K562 (cell line): ENCODE measurements around the gene PPP6R3. TPM values are rescaled to one million over a fixed set of nuclear protein-coding genes. Genes with fewer than 3 reads are reported as not detected.
A peak's percentile ranks its signal among the peaks of the same experiment; 100 is the strongest.

Experiments
- ATAC-seq: fragments of 200-7000 bp; cut with Tn5 transposase; 3 replicates; pipeline ENCODE4 v1.9.1; 2020; ENCODE audit warnings: moderate library complexity
- BruUV-seq: library from RNA; stranded (reverse); fragments of 400-500 nt; replicated peaks from 2 replicates; lab custom pipeline; 2021; lab: Mats Ljungman, UMichigan
- CTCF ChIA-PET: fragments of 300-600 bp; formaldehyde crosslinking; extraction: SDS; loops from one replicate; lab custom pipeline; 2021; ENCODE audit warnings: low intra/inter-chr PET ratio; lab: Yijun Ruan, JAX
- POLR2A ChIA-PET: fragments of 300-600, 350-650 bp; sonication (Branson Sonifier 250); formaldehyde crosslinking; extraction: SDS; loops from one replicate; lab custom pipeline; 2021; ENCODE audit warnings: antibody characterized with exemption, inconsistent platforms; lab: Yijun Ruan, JAX
- DNase-seq, 4 experiments: peaks; one replicate each; pipeline versions ENCODE4 v3.0.0 to v3.0.0-alpha.2; 2011 to 2018; ENCODE audit warnings: low spot score in 3 of 4, mixed read lengths in 3 of 4; ENCODE audit errors: extremely low read depth in 1 of 4
- FAIRE-seq: peaks from 2 replicates; lab custom pipeline; 2011; peaks lifted over from hg19 to GRCh38; lab: Jason Lieb, UNC
- H2AFZ ChIP-seq: 2 replicates; pipeline ENCODE4 v1.6.0; 2011; ENCODE audit warnings: low read depth, low read length, control low read depth, inconsistent platforms
- H3K27ac ChIP-seq: fragments of 200-600 bp; 3 replicates; pipeline ENCODE4 v1.8.0; 2011; ENCODE audit warnings: low read depth, mild to moderate bottlenecking, control low read depth, inconsistent platforms, low read length, moderate library complexity, mixed read lengths; ENCODE audit errors: extremely low read depth
- H3K27me3 ChIP-seq, 2 experiments: fragments of 300-600 bp in 1 of 2; 2 replicates in 1 of 2; 3 replicates in 1 of 2; pipeline versions ENCODE4 v1.6.0 to v1.8.0; 2011; ENCODE audit warnings: inconsistent platforms in 2 of 2, low read length in 2 of 2, mild to moderate bottlenecking in 1 of 2, mixed read lengths in 1 of 2, moderate library complexity in 1 of 2; ENCODE audit not compliant: control insufficient read depth in 2 of 2, insufficient read depth in 2 of 2
- H3K36me3 ChIP-seq: fragments of 300-600 bp; 3 replicates; pipeline ENCODE4 v1.8.0; 2011; ENCODE audit warnings: mild to moderate bottlenecking, low read length, inconsistent platforms; ENCODE audit not compliant: control insufficient read depth, insufficient read depth
- H3K4me1 ChIP-seq, 2 experiments: fragments of 200-600 bp in 1 of 2; replicated peaks in 1 of 2; 2 replicates in 1 of 2; 3 replicates in 1 of 2; pipeline versions ENCODE4 v1.5.1 to v1.8.0; 2011; ENCODE audit warnings: inconsistent platforms in 2 of 2, low read length in 2 of 2, mild to moderate bottlenecking in 1 of 2, mixed read lengths in 1 of 2, moderate library complexity in 1 of 2; ENCODE audit not compliant: control insufficient read depth in 2 of 2, insufficient read depth in 2 of 2
- H3K4me2 ChIP-seq: 2 replicates; pipeline ENCODE4 v1.6.1; 2011; ENCODE audit warnings: low read length, control low read depth, inconsistent platforms, mixed read lengths; ENCODE audit not compliant: insufficient read depth
- H3K4me3 ChIP-seq: fragments of 200-600 bp; sonication (generic), shearing (Covaris generic); 2 replicates; pipeline ENCODE4 v1.5.1; 2016; ENCODE audit warnings: control low read depth, inconsistent platforms
- H3K79me2 ChIP-seq: fragments of 200-600 bp; 3 replicates; pipeline ENCODE4 v1.8.0; 2011; ENCODE audit warnings: low read length, inconsistent platforms; ENCODE audit not compliant: control insufficient read depth, insufficient read depth
- H3K9ac ChIP-seq, 2 experiments: 2 replicates each; pipeline versions ENCODE4 v1.6.0 to v1.6.1; 2011; ENCODE audit warnings: low read depth in 2 of 2, low read length in 2 of 2, control low read depth in 1 of 2, inconsistent platforms in 1 of 2, mild to moderate bottlenecking in 1 of 2, mixed read lengths in 1 of 2; ENCODE audit not compliant: insufficient read depth in 1 of 2
- H3K9me1 ChIP-seq: one replicate; pipeline ENCODE4 v1.6.0; 2011; ENCODE audit warnings: inconsistent platforms, mild to moderate bottlenecking, low read length, moderate library complexity; ENCODE audit not compliant: control insufficient read depth, insufficient read depth
- H3K9me3 ChIP-seq: replicated peaks from 2 replicates; pipeline ENCODE4 v1.5.1; 2011; ENCODE audit warnings: low read depth, low read length, inconsistent platforms; ENCODE audit not compliant: control insufficient read depth, insufficient read depth
- H4K20me1 ChIP-seq: replicated peaks from 2 replicates; pipeline ENCODE4 v1.6.1; 2011; ENCODE audit warnings: low read length, inconsistent platforms, mixed read lengths; ENCODE audit not compliant: control insufficient read depth, insufficient read depth
- CBX5 ChIP-seq: IDR thresholded peaks from 2 replicates; pipeline ENCODE4 v1.6.1; 2014; ENCODE audit warnings: low read depth, borderline replicate concordance
- CREBBP ChIP-seq: IDR thresholded peaks from one replicate; pipeline ENCODE4 v1.6.1; 2012; ENCODE audit warnings: low read depth, mild to moderate bottlenecking, control low read depth, inconsistent platforms, low read length
- ETS2 ChIP-seq: IDR thresholded peaks from 2 replicates; pipeline ENCODE4 v1.6.1; 2016; ENCODE audit warnings: borderline replicate concordance, missing genetic modification characterization, mild to moderate bottlenecking, moderate library complexity, missing compliant biosample characterization; ENCODE audit not compliant: poor library complexity, severe bottlenecking
- FOXJ3 ChIP-seq: sonication (generic); formaldehyde crosslinking; IDR thresholded peaks from 2 replicates; pipeline ENCODE4 v1.4.0; 2020; ENCODE audit warnings: mild to moderate bottlenecking, missing genetic modification reagents
- FOXM1 ChIP-seq, 2 experiments: fragments of 450-650 bp in 1 of 2; sonication (generic) in 1 of 2; formaldehyde crosslinking in 1 of 2; IDR thresholded peaks; 2 replicates each; pipeline versions ENCODE4 v1.6.1 to v1.9.0; 2017 to 2022; ENCODE audit warnings: low read depth in 2 of 2, mild to moderate bottlenecking in 2 of 2, missing genetic modification reagents in 1 of 2, moderate library complexity in 1 of 2
- MAFG ChIP-seq: fragments of 450-650 bp; conservative IDR thresholded peaks from 2 replicates; pipeline ENCODE4 v1.6.1; 2016; ENCODE audit warnings: missing genetic modification characterization, missing compliant biosample characterization
- MAFK ChIP-seq: IDR thresholded peaks from 2 replicates; pipeline ENCODE4 v1.6.1; 2011; ENCODE audit warnings: low read length, improper control_type of control experiment
- NR2C1 ChIP-seq, 2 experiments: fragments of 450-650 bp; IDR thresholded peaks; 2 replicates each; pipeline ENCODE4 v1.6.1; 2017; ENCODE audit warnings: mild to moderate bottlenecking in 2 of 2, antibody characterized with exemption in 1 of 2, inconsistent platforms in 1 of 2, missing compliant biosample characterization in 1 of 2, missing genetic modification characterization in 1 of 2
- WGBS: fragments of 100-300 bp; shearing (Covaris generic); methylation state at CpG from one replicate; pipeline ENCODE4 v1.1.6; 2016; ENCODE audit warnings: low coverage, mixed read lengths; ENCODE audit not compliant: insufficient coverage; ENCODE audit errors: missing lambda C conversion rate; 5-methylcytosine and 5-hydroxymethylcytosine counted together
- in situ Hi-C: fragments of 300-500 bp; cut with MboI; formaldehyde crosslinking; loops from 4 replicates; pipeline ENCODE4 v1.15.0; 2018; ENCODE audit warnings: inconsistent platforms, mixed read lengths
- intact Hi-C: fragments of 100-400 bp; cut with micrococcal nuclease; formaldehyde crosslinking; loops from 2 replicates; pipeline ENCODE4 v1.14.2; 2022
- polyA plus RNA-seq, 8 experiments: library from polyadenylated mRNA; depleted of rRNA in 4 of 8; stranded (reverse) in 5 of 8; unstranded in 3 of 8; fragments of >200 nt; fragmentation: Nextera tagmentation in 2 of 8; fragmentation: Illumina TruSeq in 1 of 8; extraction: Ambion mirVana in 2 of 8; extraction: Trizol in 1 of 8; gene quantifications; 2 replicates each; pipeline versions ENCODE4 v1.2.1 to v1.2.3, GENCODE V29; 2011 to 2014; ENCODE audit warnings: inconsistent platforms in 1 of 8, missing spikeins in 1 of 8
- total RNA-seq, 7 experiments: library from RNA; depleted of rRNA in 6 of 7; stranded (reverse); fragments of >200 nt in 6 of 7; fragmentation: Illumina TruSeq in 2 of 7; extraction: Trizol in 2 of 7; gene quantifications; 2 replicates each; pipeline versions ENCODE4 v1.2.1 to v1.2.3, GENCODE V29; 2011 to 2021; ENCODE audit warnings: low replicate concordance in 1 of 7
- TF ChIP-seq, protein P1 (sequence below): sonication (generic); formaldehyde crosslinking; IDR thresholded peaks from 2 replicates; pipeline ENCODE4 v1.8.0; 2022; ENCODE audit warnings: mild to moderate bottlenecking, missing genetic modification reagents
- TF ChIP-seq, protein P2 (sequence below): sonication (generic); formaldehyde crosslinking; IDR thresholded peaks from 2 replicates; pipeline ENCODE4 v1.8.1; 2022; ENCODE audit warnings: missing genetic modification reagents
- TF ChIP-seq, protein P3 (sequence below): fragments of 450-650 bp; IDR thresholded peaks from 2 replicates; pipeline ENCODE4 v1.6.1; 2017; ENCODE audit warnings: antibody characterized with exemption, mild to moderate bottlenecking

The PPP6R3 gene
- total and polyA plus RNA-seq, 9 of the 15 experiments (the other 6 are each of a cell fraction or from before 2014, with no cell fraction given), result 20.3 to 117 (median 80.6) TPM

DNA sequence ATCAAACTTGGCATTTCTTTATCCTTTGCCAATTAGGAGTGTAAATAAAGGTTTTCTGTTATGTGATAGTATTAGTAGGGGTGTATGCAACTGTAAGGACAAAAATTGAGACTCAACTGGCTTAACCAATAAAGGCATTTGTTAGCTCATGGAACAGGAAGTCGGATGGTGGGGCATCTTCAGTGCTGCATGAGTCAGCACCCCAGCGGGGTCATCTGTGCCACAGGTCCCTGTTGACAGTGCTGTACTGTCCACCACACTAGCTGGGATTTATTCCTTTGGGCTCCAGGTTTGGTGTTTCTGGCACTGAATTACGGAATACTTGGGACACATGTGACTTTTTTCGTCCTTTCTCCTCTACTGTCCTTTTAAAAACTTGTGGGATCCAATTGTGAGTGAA is 86.0 kb downstream of the PPP6R3 start:
- H3K9me1 ChIP-seq, result peaks cover under 1% of the 10 kb centered on the region
- peaks cover 5% of the 10 kb centered on the region; the same call in 1 of the 2 replicates for H4K20me1 ChIP-seq
- in situ Hi-C loops (no loop called here), intact Hi-C loops (no loop called here)
- CTCF ChIA-PET, result no interaction called here
- H3K4me1 ChIP-seq, result 0 out of 5 replicates have a peak, but pooled peaks cover 0 to 3% of the 10 kb centered on the region in 2 experiments
- H3K4me2 ChIP-seq, result no peak overlapping the region
- H3K9ac ChIP-seq, result no peak overlapping the region
- no peak overlapping the region for H2AFZ ChIP-seq
- H3K27me3 ChIP-seq, result no peaks in the 10 kb centered on the region
- FAIRE-seq, result no peak
- no peak overlapping the region for H3K4me3 ChIP-seq
- POLR2A ChIA-PET, result interaction anchor here (0.6 kb wide), 1 partner anchor 659 kb away, joined by 3 read pairs; no protein-coding TSS in a partner anchor
- H3K79me2 ChIP-seq, result peaks cover 23% of the 10 kb centered on the region; the same call in 1 of the 3 replicates
- no TSS peak for BruUV-seq
- H3K36me3 ChIP-seq, result peaks cover 92% of the 10 kb centered on the region
- ATAC-seq, result peak; percentile 71
- WGBS, result 70% methylated on average over 4 of the region's 4 CpGs
- DNase-seq, result peak in 2 of 4 experiments; percentile 41
- no peaks in the 10 kb centered on the region for H3K9me3 ChIP-seq
- H3K27ac ChIP-seq, result peak overlapping the region; percentile 13; the same call in 1 of the 3 replicates
- TF ChIP-seq, protein P1, sequence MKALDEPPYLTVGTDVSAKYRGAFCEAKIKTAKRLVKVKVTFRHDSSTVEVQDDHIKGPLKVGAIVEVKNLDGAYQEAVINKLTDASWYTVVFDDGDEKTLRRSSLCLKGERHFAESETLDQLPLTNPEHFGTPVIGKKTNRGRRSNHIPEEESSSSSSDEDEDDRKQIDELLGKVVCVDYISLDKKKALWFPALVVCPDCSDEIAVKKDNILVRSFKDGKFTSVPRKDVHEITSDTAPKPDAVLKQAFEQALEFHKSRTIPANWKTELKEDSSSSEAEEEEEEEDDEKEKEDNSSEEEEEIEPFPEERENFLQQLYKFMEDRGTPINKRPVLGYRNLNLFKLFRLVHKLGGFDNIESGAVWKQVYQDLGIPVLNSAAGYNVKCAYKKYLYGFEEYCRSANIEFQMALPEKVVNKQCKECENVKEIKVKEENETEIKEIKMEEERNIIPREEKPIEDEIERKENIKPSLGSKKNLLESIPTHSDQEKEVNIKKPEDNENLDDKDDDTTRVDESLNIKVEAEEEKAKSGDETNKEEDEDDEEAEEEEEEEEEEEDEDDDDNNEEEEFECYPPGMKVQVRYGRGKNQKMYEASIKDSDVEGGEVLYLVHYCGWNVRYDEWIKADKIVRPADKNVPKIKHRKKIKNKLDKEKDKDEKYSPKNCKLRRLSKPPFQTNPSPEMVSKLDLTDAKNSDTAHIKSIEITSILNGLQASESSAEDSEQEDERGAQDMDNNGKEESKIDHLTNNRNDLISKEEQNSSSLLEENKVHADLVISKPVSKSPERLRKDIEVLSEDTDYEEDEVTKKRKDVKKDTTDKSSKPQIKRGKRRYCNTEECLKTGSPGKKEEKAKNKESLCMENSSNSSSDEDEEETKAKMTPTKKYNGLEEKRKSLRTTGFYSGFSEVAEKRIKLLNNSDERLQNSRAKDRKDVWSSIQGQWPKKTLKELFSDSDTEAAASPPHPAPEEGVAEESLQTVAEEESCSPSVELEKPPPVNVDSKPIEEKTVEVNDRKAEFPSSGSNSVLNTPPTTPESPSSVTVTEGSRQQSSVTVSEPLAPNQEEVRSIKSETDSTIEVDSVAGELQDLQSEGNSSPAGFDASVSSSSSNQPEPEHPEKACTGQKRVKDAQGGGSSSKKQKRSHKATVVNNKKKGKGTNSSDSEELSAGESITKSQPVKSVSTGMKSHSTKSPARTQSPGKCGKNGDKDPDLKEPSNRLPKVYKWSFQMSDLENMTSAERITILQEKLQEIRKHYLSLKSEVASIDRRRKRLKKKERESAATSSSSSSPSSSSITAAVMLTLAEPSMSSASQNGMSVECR (CRISPR knock-in tag), result no peak
- TF ChIP-seq, protein P2, sequence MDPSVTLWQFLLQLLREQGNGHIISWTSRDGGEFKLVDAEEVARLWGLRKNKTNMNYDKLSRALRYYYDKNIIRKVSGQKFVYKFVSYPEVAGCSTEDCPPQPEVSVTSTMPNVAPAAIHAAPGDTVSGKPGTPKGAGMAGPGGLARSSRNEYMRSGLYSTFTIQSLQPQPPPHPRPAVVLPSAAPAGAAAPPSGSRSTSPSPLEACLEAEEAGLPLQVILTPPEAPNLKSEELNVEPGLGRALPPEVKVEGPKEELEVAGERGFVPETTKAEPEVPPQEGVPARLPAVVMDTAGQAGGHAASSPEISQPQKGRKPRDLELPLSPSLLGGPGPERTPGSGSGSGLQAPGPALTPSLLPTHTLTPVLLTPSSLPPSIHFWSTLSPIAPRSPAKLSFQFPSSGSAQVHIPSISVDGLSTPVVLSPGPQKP (CRISPR knock-in tag), result no peak
- TF ChIP-seq MAFG (tag), result 0 out of 2 replicates have a peak, but pooled peaks have one; percentile 36
- TF ChIP-seq FOXM1 (IDR thresholded peaks at IDR 0.05; ENCODE audit: low read depth), result no peak
- no peak for TF ChIP-seq FOXM1 (CRISPR knock-in tag; IDR thresholded peaks at IDR 0.05; ENCODE audit: low read depth)
- no peak for TF ChIP-seq ETS2 (tag)
- no peak for TF ChIP-seq FOXJ3 (CRISPR knock-in tag)
- no peak for TF ChIP-seq CREBBP
- TF ChIP-seq MAFK, result peak; percentile 47; the same call in 1 of the 2 replicates
- TF ChIP-seq CBX5, result no peak
- TF ChIP-seq NR2C1 (IDR thresholded peaks at IDR 0.05), result no peak
- 0 out of 2 replicates have a peak, but pooled peaks have one; percentile 23 for TF ChIP-seq NR2C1 (tag; IDR thresholded peaks at IDR 0.05)
- TF ChIP-seq, protein P3, sequence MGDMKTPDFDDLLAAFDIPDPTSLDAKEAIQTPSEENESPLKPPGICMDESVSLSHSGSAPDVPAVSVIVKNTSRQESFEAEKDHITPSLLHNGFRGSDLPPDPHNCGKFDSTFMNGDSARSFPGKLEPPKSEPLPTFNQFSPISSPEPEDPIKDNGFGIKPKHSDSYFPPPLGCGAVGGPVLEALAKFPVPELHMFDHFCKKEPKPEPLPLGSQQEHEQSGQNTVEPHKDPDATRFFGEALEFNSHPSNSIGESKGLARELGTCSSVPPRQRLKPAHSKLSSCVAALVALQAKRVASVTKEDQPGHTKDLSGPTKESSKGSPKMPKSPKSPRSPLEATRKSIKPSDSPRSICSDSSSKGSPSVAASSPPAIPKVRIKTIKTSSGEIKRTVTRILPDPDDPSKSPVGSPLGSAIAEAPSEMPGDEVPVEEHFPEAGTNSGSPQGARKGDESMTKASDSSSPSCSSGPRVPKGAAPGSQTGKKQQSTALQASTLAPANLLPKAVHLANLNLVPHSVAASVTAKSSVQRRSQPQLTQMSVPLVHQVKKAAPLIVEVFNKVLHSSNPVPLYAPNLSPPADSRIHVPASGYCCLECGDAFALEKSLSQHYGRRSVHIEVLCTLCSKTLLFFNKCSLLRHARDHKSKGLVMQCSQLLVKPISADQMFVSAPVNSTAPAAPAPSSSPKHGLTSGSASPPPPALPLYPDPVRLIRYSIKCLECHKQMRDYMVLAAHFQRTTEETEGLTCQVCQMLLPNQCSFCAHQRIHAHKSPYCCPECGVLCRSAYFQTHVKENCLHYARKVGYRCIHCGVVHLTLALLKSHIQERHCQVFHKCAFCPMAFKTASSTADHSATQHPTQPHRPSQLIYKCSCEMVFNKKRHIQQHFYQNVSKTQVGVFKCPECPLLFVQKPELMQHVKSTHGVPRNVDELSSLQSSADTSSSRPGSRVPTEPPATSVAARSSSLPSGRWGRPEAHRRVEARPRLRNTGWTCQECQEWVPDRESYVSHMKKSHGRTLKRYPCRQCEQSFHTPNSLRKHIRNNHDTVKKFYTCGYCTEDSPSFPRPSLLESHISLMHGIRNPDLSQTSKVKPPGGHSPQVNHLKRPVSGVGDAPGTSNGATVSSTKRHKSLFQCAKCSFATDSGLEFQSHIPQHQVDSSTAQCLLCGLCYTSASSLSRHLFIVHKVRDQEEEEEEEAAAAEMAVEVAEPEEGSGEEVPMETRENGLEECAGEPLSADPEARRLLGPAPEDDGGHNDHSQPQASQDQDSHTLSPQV, result 0 out of 2 replicates have a peak, but pooled peaks have one; percentile 32
